ENCODE results near the gene VCL.

DNA sequence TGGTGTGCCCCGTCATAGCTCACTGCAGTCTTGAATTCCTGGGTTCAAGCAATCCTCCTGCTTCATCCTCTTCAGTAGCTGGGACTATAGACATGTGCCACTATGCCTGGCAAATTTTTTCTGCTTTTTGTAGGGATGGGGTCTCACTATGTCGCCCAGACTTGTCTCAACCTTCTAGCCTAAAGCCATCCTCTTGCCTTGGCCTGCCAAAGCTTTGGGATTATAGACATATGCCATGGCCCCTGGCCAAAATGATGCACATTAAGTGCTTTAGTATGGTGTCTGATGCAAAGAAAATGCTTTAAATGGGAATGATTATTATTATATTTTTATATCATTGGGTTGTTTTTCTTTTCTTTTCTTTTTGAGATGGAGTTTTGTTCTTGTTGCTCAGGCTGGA is 33.2 kb upstream of the VCL start:
- TF ChIP-seq CTCF (IDR thresholded peaks at IDR 0.05) (no peak), EP300 (IDR thresholded peaks at IDR 0.05; ENCODE audit: low read depth) (no peak)

Measured in transverse colon (tissue), 3 donors.